Peyer's patch (tissue), 4 donors: ENCODE data around the gene NXPH4. TPM values are rescaled to one million over a fixed set of nuclear protein-coding genes. Genes with fewer than 3 reads are reported as not detected.

Source experiments
- DNase-seq, 3 donors: peaks; one replicate each; pipeline ENCODE4 v3.0.0-alpha.2; 2017 to 2019
- H3K27ac ChIP-seq, 4 donors: fragments of 200-600 bp; sonication (generic); one replicate each; pipeline ENCODE4 v1.5.1; 2016 to 2019
- H3K27me3 ChIP-seq, 2 donors: fragments of 200-600 bp; sonication (generic); one replicate each; pipeline ENCODE4 v1.5.1; 2019
- H3K36me3 ChIP-seq, 3 donors: fragments of 200-600 bp; sonication (generic); one replicate each; pipeline ENCODE4 v1.5.1; 2016 to 2019
- H3K4me1 ChIP-seq, 4 donors: fragments of 200-600 bp; sonication (generic); one replicate each; pipeline ENCODE4 v1.5.1; 2016 to 2019
- H3K4me3 ChIP-seq, 4 donors: fragments of 200-600 bp; sonication (generic); 1 replicate in 3 of 4; 2 replicates in 1 of 4; pipeline ENCODE4 v1.5.1; 2016 to 2019; ENCODE audit warnings: mild to moderate bottlenecking in 1 of 4
- H3K9me3 ChIP-seq, 4 donors: fragments of 200-600 bp; sonication (generic); one replicate each; pipeline ENCODE4 v1.5.1; 2016 to 2019; ENCODE audit warnings: mild to moderate bottlenecking in 1 of 4
- POLR2A ChIP-seq, 2 donors: fragments of 450-650 bp; IDR thresholded peaks; one replicate each; pipeline ENCODE4 v1.5.1; 2017; ENCODE audit warnings: antibody characterized with exemption in 2 of 2, mild to moderate bottlenecking in 2 of 2, moderate library complexity in 2 of 2
- total RNA-seq, 4 donors: library from RNA; depleted of rRNA; stranded (reverse); fragments of >200 nt; gene quantifications; one replicate each; pipeline ENCODE4 v1.1.0, GENCODE V29; 2016
- TF ChIP-seq, protein P1 (sequence below), 6 experiments: fragments of 450-650 bp in 4 of 6; fragments of 200-600 bp in 2 of 6; sonication (generic) in 1 of 6; IDR thresholded peaks; one replicate each; pipeline ENCODE4 v1.5.1; 2017 to 2019; ENCODE audit warnings: antibody characterized with exemption in 6 of 6, mild to moderate bottlenecking in 3 of 6, moderate library complexity in 1 of 6

NXPH4 gene
- total RNA-seq, 4 donors from 2014 or later, result not detected

DNA sequence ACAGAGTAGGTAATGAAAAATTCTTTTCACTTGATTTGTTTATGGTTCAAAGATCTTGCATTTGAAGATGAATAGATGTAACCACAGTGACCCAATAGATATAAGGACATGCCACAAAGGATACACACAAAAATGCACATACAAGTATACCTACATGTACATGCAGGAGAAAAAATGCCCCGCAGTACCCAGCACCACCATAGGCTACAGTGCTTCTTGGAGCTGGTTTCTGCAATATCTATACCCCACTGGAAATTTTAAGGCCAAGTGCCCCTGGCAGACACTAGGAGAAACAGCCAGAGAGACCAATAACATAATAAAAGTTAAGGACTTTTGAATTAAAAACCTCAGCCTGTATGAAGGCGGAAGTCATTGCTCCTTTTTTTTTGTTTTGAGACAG is 46.5 kb downstream of the NXPH4 start:
- Histone ChIP-seq H3K4me1 (no peaks in the 10 kb centered on the region), H3K4me3 (no peak overlapping the region), H3K36me3 (peaks cover 0 to 74% (median 0%) of the 10 kb centered on the region in 3 donors), H3K27me3 (no peaks in the 10 kb centered on the region), H3K27ac (no peak overlapping the region), H3K9me3 (no peaks in the 10 kb centered on the region)
- no peak for DNase-seq
- no peak for TF ChIP-seq POLR2A (IDR thresholded peaks at IDR 0.05)

DNA sequence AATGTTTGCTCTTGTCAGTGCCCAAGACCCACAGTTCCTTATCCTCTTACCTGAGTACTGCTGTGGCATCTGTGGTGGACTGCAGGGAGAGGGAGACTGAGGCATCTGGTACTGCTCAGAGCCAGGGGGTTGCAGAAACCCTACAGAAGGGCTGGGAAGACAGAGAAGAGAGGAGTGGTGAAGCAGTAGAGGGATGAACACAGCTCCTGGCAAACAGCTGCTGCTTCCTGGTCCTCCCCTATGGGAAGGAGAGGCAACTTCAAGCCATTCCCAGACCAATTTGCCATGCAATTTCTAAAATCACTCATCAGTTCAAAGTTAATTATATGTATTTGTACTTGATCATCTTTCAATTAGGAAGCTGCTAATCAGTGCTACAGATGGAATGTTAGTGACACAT is 50.1 kb downstream of the NXPH4 start:
- no peak for TF ChIP-seq POLR2A (IDR thresholded peaks at IDR 0.05)
- TF ChIP-seq, protein P1, sequence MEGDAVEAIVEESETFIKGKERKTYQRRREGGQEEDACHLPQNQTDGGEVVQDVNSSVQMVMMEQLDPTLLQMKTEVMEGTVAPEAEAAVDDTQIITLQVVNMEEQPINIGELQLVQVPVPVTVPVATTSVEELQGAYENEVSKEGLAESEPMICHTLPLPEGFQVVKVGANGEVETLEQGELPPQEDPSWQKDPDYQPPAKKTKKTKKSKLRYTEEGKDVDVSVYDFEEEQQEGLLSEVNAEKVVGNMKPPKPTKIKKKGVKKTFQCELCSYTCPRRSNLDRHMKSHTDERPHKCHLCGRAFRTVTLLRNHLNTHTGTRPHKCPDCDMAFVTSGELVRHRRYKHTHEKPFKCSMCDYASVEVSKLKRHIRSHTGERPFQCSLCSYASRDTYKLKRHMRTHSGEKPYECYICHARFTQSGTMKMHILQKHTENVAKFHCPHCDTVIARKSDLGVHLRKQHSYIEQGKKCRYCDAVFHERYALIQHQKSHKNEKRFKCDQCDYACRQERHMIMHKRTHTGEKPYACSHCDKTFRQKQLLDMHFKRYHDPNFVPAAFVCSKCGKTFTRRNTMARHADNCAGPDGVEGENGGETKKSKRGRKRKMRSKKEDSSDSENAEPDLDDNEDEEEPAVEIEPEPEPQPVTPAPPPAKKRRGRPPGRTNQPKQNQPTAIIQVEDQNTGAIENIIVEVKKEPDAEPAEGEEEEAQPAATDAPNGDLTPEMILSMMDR (IDR thresholded peaks at IDR 0.05), result no peak

DNA sequence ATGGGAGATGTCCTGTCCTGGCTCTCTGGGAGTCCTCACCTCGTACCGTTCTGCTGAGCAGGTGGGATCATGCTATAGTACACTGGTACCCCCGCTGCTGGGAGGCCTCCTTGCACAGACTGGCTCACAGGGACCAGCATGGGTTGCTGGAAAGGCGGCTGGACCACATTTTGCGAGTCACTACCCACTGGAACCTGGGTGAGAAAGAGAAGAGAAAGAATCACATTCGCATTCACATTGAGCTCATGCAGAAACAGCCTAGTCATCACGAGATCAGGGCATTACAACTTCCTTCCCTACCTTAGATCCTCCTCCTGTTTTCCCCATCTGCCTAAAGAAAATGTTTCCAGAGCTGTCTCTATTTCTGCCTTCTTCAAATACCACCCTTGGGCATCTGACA is 51.7 kb downstream of the NXPH4 start:
- H3K27me3 ChIP-seq, result no peaks in the 10 kb centered on the region
- H3K27ac ChIP-seq, result no peak overlapping the region
- H3K4me1 ChIP-seq, result no peaks in the 10 kb centered on the region
- H3K4me3 ChIP-seq, result no peak overlapping the region
- peaks cover 0 to 74% (median 0%) of the 10 kb centered on the region in 3 donors for H3K36me3 ChIP-seq
- DNase-seq, result no peak
- no peak for TF ChIP-seq POLR2A (IDR thresholded peaks at IDR 0.05)
- TF ChIP-seq, protein P1 (IDR thresholded peaks at IDR 0.05), result no peak
- no peaks in the 10 kb centered on the region for H3K9me3 ChIP-seq

More for the DNA sequence above, 50.1 kb downstream of the NXPH4 start:
- no peak overlapping the region for H3K4me3 ChIP-seq
- peaks cover 0 to 75% (median 0%) of the 10 kb centered on the region in 3 donors for H3K36me3 ChIP-seq
- H3K27ac ChIP-seq, result no peak overlapping the region
- no peaks in the 10 kb centered on the region for H3K9me3 ChIP-seq
- no peaks in the 10 kb centered on the region for H3K4me1 ChIP-seq
- no peak for DNase-seq
- H3K27me3 ChIP-seq, result no peaks in the 10 kb centered on the region

DNA sequence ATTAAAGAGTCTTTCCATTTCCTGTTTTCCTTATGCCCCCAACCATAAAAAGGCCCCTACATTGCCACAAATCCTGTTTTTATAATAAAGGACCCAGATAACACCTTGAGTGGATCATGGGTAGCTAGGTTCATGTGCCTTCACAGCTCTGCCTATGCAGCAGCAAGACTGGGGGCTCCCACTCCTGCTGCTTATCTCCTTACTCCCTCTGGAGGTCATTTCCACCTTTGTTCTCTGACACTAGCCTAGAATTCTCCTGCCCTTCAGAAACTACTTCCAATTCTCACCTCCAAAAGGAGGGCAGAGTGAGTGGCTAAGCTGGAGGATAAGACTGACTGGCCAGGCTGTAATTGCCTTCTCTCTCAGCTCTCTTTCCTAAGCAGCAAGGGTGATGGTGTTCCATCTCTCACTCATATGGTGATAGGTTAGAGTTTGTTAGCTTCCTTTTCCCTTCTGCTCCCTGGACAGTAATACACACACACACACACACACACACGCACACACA is 54.4 kb downstream of the NXPH4 start:
- H3K27ac ChIP-seq, result no peak overlapping the region
- DNase-seq, result no peak
- no peaks in the 10 kb centered on the region for H3K9me3 ChIP-seq
- TF ChIP-seq, protein P1 (IDR thresholded peaks at IDR 0.05), result no peak
- TF ChIP-seq POLR2A (IDR thresholded peaks at IDR 0.05), result no peak
- peaks cover 0 to 77% (median 0%) of the 10 kb centered on the region in 3 donors for H3K36me3 ChIP-seq
- H3K27me3 ChIP-seq, result no peaks in the 10 kb centered on the region
- no peak overlapping the region for H3K4me3 ChIP-seq
- H3K4me1 ChIP-seq, result no peaks in the 10 kb centered on the region

DNA sequence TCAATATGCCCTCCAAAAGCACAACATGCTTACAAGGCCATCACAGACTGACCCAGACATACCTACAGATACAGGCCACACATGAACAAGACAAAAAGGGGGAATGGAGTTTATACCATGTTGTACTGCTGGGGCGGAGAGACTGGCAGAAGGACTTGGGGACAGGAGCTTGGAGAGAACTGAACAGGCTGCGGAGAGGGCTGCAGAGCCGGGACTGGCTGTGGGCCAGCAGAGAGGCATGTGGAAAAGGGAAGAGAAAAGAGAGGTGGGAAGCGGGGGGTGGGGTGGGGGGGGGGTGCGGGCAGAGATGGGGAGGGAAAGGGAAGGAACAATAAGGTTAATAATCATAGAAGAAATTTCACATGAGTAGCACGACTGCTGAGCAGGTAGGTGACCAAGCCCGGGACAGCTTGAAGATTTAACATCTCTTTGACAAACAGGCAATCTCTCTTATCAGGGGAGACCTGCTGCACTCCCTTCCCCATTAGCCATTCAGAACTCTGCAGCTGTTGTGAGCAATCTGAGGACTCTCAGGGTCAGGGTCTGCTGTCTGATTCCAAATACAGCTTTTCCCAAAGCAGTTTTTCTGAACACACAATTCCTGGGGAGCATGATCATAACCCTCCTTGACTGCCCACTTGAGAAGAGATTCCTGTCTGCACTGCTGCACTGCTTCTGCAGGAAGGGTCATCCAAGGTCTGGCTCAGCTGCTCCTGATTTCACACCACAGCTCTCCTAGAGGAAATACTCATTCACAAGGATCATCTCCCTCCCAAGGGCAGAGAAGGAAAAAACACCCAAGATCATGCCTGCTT is 56.0 kb downstream of the NXPH4 start:
- no peak overlapping the region for H3K27ac ChIP-seq
- H3K4me3 ChIP-seq, result no peak overlapping the region
- H3K36me3 ChIP-seq, result peaks cover 0 to 69% (median 0%) of the 10 kb centered on the region in 3 donors
- H3K9me3 ChIP-seq, result no peaks in the 10 kb centered on the region
- no peak for DNase-seq
- no peaks in the 10 kb centered on the region for H3K4me1 ChIP-seq
- no peaks in the 10 kb centered on the region for H3K27me3 ChIP-seq
- TF ChIP-seq POLR2A (IDR thresholded peaks at IDR 0.05), result no peak
- TF ChIP-seq, protein P1 (IDR thresholded peaks at IDR 0.05), result no peak

DNA sequence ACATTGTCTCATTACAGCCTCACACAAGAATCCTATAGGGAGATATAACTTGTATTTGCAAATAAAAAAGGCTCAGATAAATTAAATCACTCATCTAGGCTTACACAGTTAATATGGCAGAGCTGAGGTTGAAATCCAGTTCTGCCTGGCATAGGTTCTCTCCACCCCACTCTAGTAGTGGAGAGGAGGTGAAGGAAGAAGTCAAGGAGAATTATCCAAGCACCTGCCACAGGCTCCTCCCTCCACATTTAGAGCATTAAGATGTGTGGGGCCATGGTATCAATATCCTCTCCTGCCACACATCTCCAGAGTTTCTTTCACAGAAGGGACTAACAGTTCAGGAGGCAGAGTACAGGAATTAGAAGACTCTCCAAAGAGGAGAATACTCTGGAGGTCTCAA is 56.9 kb downstream of the NXPH4 start:
- Histone ChIP-seq H3K4me3 (no peak overlapping the region), H3K4me1 (no peaks in the 10 kb centered on the region), H3K27me3 (no peaks in the 10 kb centered on the region), H3K36me3 (peaks cover 0 to 69% (median 0%) of the 10 kb centered on the region in 3 donors), H3K9me3 (no peaks in the 10 kb centered on the region), H3K27ac (no peak overlapping the region)
- TF ChIP-seq, protein P1 (IDR thresholded peaks at IDR 0.05), result no peak
- no peak for TF ChIP-seq POLR2A (IDR thresholded peaks at IDR 0.05)
- no peak for DNase-seq
